Lower leg skin (tissue), 4 donors: ENCODE data around the gene FBXO44. TPM values are rescaled to one million over a fixed set of nuclear protein-coding genes. Genes with fewer than 3 reads are reported as not detected.
"Not testable (repeated sequence)": the region's sequence is repeated elsewhere in the genome, so short reads cannot be mapped to it uniquely, and the experiment has no call there.

ENCODE experiments used
- DNase-seq, 2 donors: peaks; one replicate each; pipeline ENCODE4 v3.0.0-alpha.2; 2019; ENCODE audit warnings: low spot score in 2 of 2
- H3K4me3 ChIP-seq: fragments of 200-600 bp; sonication (generic); 2 replicates; pipeline ENCODE4 v1.5.1; 2017; ENCODE audit warnings: mild to moderate bottlenecking, low read depth; ENCODE audit not compliant: poor library complexity, severe bottlenecking
- CTCF ChIP-seq, 3 donors: fragments of 450-650 bp; IDR thresholded peaks; one replicate each; pipeline ENCODE4 v1.5.1; 2016; ENCODE audit warnings: antibody characterized with exemption in 3 of 3, mild to moderate bottlenecking in 3 of 3, moderate library complexity in 2 of 3
- POLR2A ChIP-seq, 2 donors: fragments of 450-650 bp; IDR thresholded peaks; one replicate each; pipeline ENCODE4 v1.6.1; 2016 to 2017; ENCODE audit warnings: antibody characterized with exemption in 2 of 2, mild to moderate bottlenecking in 1 of 2, moderate library complexity in 1 of 2
- WGBS, 2 donors: methylation state at CpG; one replicate each; pipeline ENCODE4 v1.1.5; 2018; 5-methylcytosine and 5-hydroxymethylcytosine counted together
- intact Hi-C: fragments of 100-400 bp; cut with DNase I; formaldehyde crosslinking; loops from one replicate; pipeline ENCODE4 v1.15.0; 2023; ENCODE audit warnings: low total_unique reads
- total RNA-seq, 4 donors: library from RNA; depleted of rRNA; stranded (reverse); fragments of >200 nt; gene quantifications; one replicate each; pipeline ENCODE4 v1.1.0, GENCODE V29; 2016

The FBXO44 gene, protein sequence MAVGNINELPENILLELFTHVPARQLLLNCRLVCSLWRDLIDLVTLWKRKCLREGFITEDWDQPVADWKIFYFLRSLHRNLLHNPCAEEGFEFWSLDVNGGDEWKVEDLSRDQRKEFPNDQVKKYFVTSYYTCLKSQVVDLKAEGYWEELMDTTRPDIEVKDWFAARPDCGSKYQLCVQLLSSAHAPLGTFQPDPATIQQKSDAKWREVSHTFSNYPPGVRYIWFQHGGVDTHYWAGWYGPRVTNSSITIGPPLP
- 10 to 100 TPM; 25.0 to 32.3 (median 27.0) TPM for total RNA-seq

GRCh38 chr1:11654137-11654938 is at the start of gene FBXO44, which contains the start of gene FBXO2:
TSS of gene FBXO44 (plus strand) at chr1:11654877. CDS start at chr1:11655836, 959 bp downstream.
TSS of gene FBXO2 (minus strand) at chr1:11654429. CDS start at chr1:11654340, 89 bp downstream.
- 2 to 3% methylated on average over 15 to 30 of the region's 94 CpGs for WGBS, 2 donors
- intact Hi-C loops: no loop called here
- DNase-seq: no peak
- TF ChIP-seq POLR2A (IDR thresholded peaks at IDR 0.05): no peak
- TF ChIP-seq CTCF (IDR thresholded peaks at IDR 0.05): no peak
- peak within 1 kb of the TSS; percentile 45 for H3K4me3 ChIP-seq

GRCh38 chr1:11606775-11607174 is 47.9 kb upstream of the FBXO44 start:
- no peak overlapping the region for H3K4me3 ChIP-seq
- TF ChIP-seq POLR2A (IDR thresholded peaks at IDR 0.05): no peak
- TF ChIP-seq CTCF (IDR thresholded peaks at IDR 0.05): no peak
- no peak for DNase-seq
- 89 to 91% methylated on average over 6 of the region's 6 CpGs for whole genome bisulfite sequencing, 2 donors
- intact Hi-C loops: no loop called here

DNA sequence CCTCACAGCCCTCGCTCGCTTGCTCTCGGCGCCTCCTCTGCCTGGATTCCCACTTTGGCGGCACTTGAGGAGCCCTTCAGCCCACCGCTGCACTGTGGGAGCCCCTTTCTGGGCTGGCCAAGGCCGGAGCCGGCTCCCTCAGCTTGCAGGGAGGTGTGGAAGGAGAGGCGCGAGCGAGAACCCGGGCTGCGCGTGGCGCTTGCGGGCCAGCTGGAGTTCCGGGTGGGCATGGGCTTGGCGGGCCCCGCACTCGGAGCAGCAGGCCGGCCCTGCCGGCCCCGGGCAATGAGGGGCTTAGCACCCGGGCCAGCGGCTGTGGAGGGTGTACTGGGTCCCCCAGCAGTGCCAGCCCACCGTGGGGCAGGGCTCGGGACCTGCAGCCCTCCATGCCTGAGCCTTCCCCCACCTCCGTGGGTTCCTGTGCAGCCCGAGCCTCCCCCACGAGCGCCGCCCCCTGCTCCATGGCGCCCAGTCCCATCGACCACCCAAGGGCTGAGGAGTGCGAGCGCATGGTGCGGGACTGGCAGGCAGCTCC is 46.0 kb upstream of the FBXO44 start:
- 94 to 99% methylated on average over 27 to 37 of the region's 37 CpGs for WGBS, 2 donors
- intact Hi-C loops, H3K4me3 ChIP-seq, DNase-seq: not testable (repeated sequence)

- DNase-seq, H3K4me3 ChIP-seq, intact Hi-C loops: not testable (repeated sequence)
- 69 to 74% methylated on average over 13 of the region's 13 CpGs for WGBS, 2 donors
Observed at GRCh38 chr1:11609378-11609777, 45.3 kb upstream of the FBXO44 start.

- H3K4me3 ChIP-seq: no peak overlapping the region
- DNase-seq: no peak
- no peak for TF ChIP-seq POLR2A (IDR thresholded peaks at IDR 0.05)
- TF ChIP-seq CTCF (IDR thresholded peaks at IDR 0.05): no peak
- WGBS, 2 donors: 54 to 77% methylated on average over 5 to 6 of the region's 6 CpGs
- intact Hi-C loops: no loop called here
Observed at GRCh38 chr1:11610629-11611180, 44.0 kb upstream of the FBXO44 start.

DNA sequence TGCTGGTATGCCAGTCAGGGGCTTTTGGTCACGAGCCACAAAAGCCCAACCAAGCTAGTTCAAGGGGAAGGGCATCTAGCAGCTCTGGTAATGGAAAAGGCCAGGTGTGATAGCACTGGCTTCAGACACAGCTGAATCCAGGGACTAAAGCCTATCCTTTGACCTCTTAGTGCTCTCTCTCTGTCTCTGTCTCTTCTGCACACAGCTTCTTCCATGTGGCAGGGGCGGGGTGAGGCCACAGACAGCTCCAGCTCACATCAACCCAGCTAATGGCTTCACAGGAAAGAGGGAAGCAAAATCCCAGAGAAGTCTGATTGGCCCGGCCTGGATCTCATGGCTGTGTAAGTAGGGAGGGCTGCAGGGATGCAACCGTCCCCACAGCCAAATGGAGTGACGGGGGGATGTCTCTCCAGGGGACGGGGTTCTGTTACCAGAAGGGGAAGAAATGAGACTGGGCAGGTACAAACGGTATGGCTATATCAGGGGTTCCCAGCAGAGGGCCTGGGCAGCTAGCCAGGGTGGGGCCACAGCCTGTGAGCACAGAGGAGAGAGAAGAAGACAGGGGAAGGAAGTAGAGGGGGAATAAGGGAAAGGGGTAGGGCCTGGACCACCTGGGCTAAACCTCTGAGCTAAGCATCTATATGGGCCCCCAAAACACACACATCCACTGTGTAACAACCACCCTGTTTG is 42.9 kb upstream of the FBXO44 start:
- H3K4me3 ChIP-seq: no peak overlapping the region
- DNase-seq: no peak
- TF ChIP-seq CTCF (IDR thresholded peaks at IDR 0.05) (no peak), POLR2A (IDR thresholded peaks at IDR 0.05) (no peak)
- intact Hi-C loops: no loop called here
- WGBS, 2 donors: 41 to 47% methylated on average over 7 of the region's 7 CpGs
